Activated CD4-positive, alpha-beta T cell treated with anti-CD3 and anti-CD28 coated beads, Interleukin-10, Interleukin-2, amounts not matched to agents 100 ng/mL and 50 ng/mL, durations not matched to agents 16 hours and 8 hours (primary cell): ENCODE results near the gene YWHAG.
A peak's percentile ranks its signal among the peaks of the same experiment; 100 is the strongest.
"Not testable (repeated sequence)": the region's sequence is repeated elsewhere in the genome, so short reads cannot be mapped to it uniquely, and the experiment has no call there.

Source experiments
- DNase-seq: peaks from one replicate; pipeline ENCODE4 v3.0.0-alpha.2; 2020

YWHAG gene

GRCh38 chr7:76358481-76359110, at the start of gene YWHAG:
TSS of gene YWHAG (minus strand) at chr7:76358991. CDS start at chr7:76358808, 183 bp downstream.
- peak; percentile 91 for DNase-seq

DNA sequence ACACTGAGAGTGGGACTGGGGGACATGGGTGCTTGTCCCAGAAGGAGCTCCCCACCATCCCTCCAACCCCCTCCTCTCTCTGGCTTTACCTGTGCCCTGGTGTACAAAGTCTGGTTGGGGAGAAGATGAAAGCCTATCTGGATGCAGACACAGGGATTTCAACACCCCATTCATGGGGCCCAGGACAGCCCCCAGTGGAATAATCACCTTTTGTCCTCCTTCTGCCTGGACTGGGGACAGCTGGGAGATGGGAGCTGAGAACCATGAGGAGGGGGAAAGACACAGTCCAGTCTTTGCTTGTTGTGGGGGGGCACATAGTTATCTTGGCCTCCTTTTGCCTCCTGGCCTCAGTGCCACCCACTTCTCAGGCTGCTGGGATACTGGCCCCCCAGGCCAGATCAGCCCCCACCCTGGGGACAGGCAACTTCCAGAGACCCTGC, 49.4 kb upstream of the YWHAG start:
- DNase-seq, result no peak

GRCh38 chr7:76407718-76408117, 48.9 kb upstream of the YWHAG start:
- no peak for DNase-seq

DNA sequence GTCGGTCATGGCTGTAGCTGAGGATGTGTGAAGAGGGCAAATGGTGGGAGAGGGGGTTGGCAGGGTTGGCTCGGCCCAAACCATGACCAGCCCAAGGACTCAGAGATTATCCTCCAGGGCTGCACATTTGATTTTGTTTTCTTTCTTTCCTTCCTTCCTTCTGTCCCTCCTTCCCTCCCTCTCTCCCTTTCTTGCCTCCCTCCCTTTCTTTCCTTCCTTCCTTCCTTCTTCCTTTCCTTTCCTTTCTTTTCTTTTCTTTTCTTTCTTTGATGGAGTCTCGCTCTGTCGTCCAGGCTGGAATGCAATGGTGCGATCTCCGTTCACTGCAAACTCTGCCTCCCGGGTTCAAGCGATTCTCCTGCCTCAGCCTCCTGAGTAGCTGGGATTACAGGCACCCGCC, 46.9 kb upstream of the YWHAG start:
- no peak for DNase-seq

GRCh38 chr7:76403780-76404494, 45.1 kb upstream of the YWHAG start:
- DNase-seq, result no peak

- DNase-seq, result not testable (repeated sequence)
Measured at GRCh38 chr7:76403097-76403496, 44.3 kb upstream of the YWHAG start.

DNA sequence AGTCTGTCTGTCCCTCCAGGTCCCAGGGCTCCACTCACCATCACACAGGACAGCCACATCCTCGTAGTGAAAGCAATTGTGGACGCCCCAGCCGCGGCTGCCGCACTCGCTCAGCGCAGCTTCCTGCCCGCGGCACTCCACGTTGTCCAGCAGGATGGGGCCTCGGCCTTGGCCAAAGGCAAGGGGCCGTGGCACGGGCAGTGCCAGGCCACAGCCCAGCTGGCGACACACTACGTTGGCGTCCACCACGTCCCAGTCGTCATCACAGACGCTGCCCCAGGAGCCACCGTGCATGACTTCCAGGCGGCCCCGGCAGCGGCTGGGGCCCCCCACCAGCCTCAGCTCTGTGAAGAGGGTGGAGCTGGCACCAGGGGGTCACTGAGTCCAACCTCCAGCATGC, 41.5 kb upstream of the YWHAG start:
- no peak for DNase-seq

DNA sequence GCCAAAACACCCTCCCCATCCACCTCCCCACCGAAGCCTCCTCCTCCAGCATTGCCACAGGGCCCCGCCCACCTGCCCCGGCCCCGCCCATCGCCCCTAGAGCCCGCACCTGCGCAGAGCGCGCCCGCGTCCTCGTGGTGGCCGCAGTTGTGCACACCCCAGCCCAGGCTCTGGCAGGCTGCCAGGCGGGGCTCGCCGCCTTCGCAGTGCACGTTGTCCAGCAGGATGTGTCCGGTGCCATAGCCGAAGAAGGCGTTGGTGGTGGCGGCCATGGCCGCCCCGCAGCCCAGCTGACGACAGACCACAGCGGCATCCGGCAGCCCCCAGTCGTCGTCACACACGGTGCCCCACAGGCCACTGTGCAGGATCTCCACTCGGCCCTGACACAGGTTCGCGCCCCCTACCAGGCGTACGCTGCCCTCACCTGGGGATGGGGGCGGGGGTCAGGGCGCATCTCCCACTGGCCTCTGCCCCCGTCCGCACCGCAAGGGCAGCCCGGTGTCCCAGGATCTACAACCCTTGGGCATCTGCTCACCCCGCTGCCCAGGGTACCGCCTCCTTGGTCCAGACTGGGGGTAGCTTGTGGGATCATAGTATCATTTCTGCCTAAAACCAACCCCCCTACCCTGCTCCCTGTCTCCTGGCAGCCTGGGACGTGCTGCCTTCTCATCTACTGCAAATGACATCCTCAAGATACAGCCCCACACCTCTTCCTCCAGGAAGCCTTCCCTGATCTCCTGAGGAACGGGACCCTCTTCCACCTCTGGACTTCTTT, 38.8 kb upstream of the YWHAG start:
- peak; percentile 88 for DNase-seq

DNA sequence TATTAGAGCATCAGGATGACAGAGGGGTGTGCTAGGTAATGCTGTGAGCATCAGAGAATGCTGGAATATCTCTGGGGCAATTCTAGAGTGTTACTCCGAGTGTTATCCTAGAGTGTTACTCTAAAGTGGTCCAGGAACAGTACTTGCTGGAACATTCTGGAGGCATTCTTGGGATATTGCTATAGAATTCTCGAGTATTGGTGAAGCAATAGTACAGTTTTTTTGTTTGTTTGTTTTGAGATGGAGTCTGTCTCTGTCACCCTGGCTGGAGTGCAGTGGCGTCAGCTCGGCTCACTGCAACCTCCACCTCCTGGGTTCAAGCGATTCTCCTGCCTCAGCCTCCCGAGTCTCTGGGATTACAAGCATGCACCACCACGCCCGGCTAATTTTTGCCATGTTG, 38.1 kb upstream of the YWHAG start:
- DNase-seq, result no peak

DNA sequence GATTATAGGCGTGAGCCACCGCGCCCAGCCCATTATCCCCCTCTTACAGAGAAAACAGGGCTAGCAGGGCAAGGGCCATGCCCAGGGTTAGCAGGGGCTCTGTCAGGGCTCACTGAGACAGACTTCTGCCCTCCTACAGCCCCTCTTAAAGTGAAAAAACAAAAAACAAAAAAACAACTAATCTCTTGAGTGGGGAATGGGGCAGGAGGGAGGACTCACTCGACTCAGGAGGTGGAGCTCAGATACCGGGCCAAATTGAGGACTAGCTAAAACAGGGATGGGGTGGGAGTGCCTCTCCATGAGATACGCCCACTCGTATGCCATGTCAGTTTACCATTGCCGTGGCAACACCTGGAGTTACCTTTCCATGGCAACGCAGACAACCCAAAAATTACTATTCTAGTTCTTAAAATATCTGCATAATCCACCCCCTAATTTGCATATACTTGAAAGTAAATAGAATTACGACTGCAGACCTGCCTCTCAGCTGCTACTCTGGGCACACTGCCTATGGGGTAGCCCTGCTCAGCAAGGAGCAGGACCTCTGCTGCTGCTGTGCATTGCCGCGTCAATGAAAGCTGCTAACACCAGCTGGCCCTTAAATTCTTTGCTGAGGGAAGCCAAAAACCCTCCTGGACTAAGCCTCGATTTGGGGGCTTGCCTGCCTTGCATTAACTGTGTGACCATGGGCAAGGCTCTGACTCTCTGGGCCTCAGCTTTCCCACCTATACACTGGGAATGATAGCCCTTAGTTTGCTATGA, 37.4 kb upstream of the YWHAG start:
- DNase-seq, result no peak

DNA sequence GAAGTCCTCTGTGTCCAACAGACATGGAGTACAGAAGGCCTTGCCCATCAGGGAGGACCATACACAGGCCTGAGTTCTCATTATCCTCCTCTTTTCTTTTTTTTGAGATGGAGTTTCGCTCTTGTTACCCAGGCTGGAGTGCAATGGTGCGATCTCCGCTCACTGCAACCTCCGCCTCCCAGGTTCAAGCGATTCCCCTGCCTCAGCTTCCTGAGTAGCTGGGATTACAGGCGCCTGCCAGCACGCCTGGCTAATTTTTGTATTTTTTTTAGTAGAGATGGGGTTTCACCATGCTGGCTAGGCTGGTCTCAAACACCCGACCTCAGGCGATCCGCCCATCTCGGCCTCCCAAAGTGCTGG, 36.8 kb upstream of the YWHAG start:
- not testable (repeated sequence) for DNase-seq

DNA sequence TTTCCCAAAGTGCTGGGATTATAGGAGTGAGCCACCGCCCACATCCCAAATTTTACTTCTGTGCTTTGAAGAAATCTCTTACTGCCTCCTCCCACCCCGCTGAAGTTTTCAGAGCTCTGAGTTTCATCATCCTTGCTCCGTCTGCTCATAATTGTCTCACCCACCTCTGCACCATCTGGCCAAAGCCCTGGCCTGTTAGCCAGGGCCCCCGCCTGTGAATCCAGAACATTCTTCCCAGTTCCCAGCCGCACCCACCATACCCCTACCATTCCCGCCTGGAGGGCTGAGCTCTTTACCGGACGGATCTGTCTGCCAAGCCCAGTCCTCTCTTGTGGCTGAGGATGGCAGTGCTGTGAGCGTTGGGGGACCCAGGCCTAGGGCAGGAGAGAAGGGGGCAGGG, 36.2 kb upstream of the YWHAG start:
- no peak for DNase-seq

- DNase-seq, result peak; percentile 95
Measured at GRCh38 chr7:76393116-76394031, 34.6 kb upstream of the YWHAG start.

GRCh38 chr7:76392531-76393115, 33.8 kb upstream of the YWHAG start:
- no peak for DNase-seq

- no peak for DNase-seq
Measured at GRCh38 chr7:76390092-76390491, 31.3 kb upstream of the YWHAG start.

DNA sequence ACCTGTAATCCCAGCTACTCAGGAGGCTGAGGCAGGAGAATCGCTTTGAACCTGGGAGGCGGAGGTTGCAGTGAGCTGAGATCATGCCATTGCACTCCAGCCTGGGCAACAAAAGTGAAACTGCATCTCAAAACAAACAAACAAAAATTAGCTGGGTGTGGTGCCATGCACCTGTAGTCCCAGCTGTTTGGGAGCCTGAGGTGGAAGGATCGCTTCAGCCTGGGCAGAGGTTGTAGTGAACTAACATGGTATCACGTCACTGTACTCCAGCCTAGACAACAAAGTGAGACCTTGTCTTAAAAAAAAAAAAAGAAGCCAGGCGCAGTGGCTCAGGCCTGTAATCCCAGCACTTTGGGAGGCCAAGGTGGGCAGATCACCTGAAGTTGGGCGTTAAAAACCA, 29.0 kb upstream of the YWHAG start:
- not testable (repeated sequence) for DNase-seq

DNA sequence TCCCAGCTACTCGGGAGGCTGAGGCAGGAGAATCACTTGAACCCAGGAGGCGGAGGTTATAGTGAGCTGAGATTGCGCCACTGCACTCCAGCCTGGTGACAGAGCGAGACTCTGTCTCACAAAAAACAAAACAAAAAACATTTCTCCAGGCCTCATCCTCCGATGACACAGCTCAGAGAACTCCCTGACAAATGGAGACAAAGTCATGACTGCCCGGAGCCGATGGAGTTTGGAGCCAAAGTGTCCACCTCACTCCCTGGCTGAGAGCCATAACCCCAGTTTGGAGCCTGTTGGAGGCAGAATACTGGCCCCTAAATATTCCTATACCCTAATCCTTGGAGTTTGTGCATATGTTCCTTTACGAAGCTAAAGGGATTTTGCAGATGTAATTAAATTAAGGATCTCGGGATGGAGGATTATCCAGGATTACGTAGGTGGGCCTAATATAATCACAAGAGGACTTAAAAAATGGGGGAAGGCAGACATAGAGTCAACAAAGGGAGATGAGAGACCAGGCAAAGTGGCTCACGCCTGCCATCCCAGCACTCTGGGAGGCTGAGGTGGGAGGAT, 28.0 kb upstream of the YWHAG start:
- DNase-seq, result no peak

- DNase-seq, result no peak
Measured at GRCh38 chr7:76383089-76383944, 24.5 kb upstream of the YWHAG start.

- DNase-seq, result no peak
Measured at GRCh38 chr7:76381814-76382213, 23.0 kb upstream of the YWHAG start.

DNA sequence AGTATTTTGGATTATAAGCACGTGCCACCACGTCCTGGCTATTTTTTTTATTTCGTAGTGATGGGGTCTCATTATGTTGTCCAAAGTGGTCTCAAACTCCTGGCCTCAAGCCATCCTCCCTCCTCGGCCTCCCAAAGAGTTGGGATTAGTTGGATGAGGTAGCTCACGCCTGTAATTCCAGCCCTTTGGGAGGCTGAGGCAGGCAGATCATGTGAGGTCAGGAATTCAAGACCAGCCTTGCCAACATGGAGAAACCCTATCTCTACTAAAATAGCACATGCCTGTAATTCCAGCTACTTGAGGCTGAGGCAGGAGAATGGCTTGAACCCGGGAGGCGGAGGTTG, 21.8 kb upstream of the YWHAG start:
- no peak for DNase-seq
